H9 (cell line): Measurements from ENCODE around the gene ITPKC. TPM values are rescaled to one million over a fixed set of nuclear protein-coding genes. Genes with fewer than 3 reads are reported as not detected.

Experiments used
- DNase-seq: peaks from one replicate; pipeline ENCODE4 v3.0.0-alpha.2; 2017
- H2AFZ ChIP-seq: one replicate; pipeline ENCODE4 v1.6.1; 2013; ENCODE audit warnings: mild to moderate bottlenecking, low read length, control low read depth, moderate library complexity
- H2AK5ac ChIP-seq: 2 replicates; pipeline ENCODE4 v1.6.1; 2013; ENCODE audit warnings: low read length, control low read depth, mixed read lengths; ENCODE audit not compliant: insufficient read length
- H2BK120ac ChIP-seq: one replicate; pipeline ENCODE4 v1.6.1; 2013; ENCODE audit warnings: low read depth, mild to moderate bottlenecking, low read length, control low read depth, inconsistent platforms; ENCODE audit not compliant: poor library complexity, severe bottlenecking
- H2BK12ac ChIP-seq: 2 replicates; pipeline ENCODE4 v1.6.1; 2013; ENCODE audit warnings: low read length, control low read depth, mixed read lengths, low read depth; ENCODE audit not compliant: insufficient read length
- H2BK15ac ChIP-seq: 2 replicates; pipeline ENCODE4 v1.6.1; 2013; ENCODE audit warnings: low read depth, low read length, control low read depth
- H2BK20ac ChIP-seq: one replicate; pipeline ENCODE4 v1.6.1; 2013; ENCODE audit warnings: low read depth, mild to moderate bottlenecking, low read length, control low read depth, inconsistent platforms; ENCODE audit not compliant: poor library complexity, severe bottlenecking
- H2BK5ac ChIP-seq: 2 replicates; pipeline ENCODE4 v1.6.1; 2013; ENCODE audit warnings: low read length, control low read depth, mixed read lengths; ENCODE audit not compliant: insufficient read length
- H3K14ac ChIP-seq: 2 replicates; pipeline ENCODE4 v1.6.1; 2013; ENCODE audit warnings: low read length, control low read depth; ENCODE audit not compliant: insufficient read depth
- H3K18ac ChIP-seq: 2 replicates; pipeline ENCODE4 v1.6.1; 2013; ENCODE audit warnings: low read depth, mild to moderate bottlenecking, mixed read lengths, low read length, control low read depth; ENCODE audit not compliant: insufficient read length
- H3K23ac ChIP-seq: 2 replicates; pipeline ENCODE4 v1.6.1; 2013; ENCODE audit warnings: low read length, control low read depth, mixed read lengths, low read depth; ENCODE audit not compliant: insufficient read length
- H3K23me2 ChIP-seq: 2 replicates; pipeline ENCODE4 v1.6.1; 2013; ENCODE audit warnings: low read depth, mild to moderate bottlenecking, mixed read lengths, low read length, control low read depth; ENCODE audit not compliant: insufficient read length, poor library complexity, severe bottlenecking
- H3K27ac ChIP-seq: 2 replicates; pipeline ENCODE4 v1.5.1; 2013; ENCODE audit warnings: low read length, control low read depth, mixed read lengths, low read depth; ENCODE audit not compliant: insufficient read length
- H3K27me3 ChIP-seq: 2 replicates; pipeline ENCODE4 v1.6.1; 2013; ENCODE audit warnings: low read length, control low read depth, inconsistent platforms; ENCODE audit not compliant: insufficient read depth
- H3K4ac ChIP-seq: 2 replicates; pipeline ENCODE4 v1.6.1; 2013; ENCODE audit warnings: low read depth, mild to moderate bottlenecking, control low read depth, inconsistent platforms, low read length, moderate library complexity
- H3K4me1 ChIP-seq: 2 replicates; pipeline ENCODE4 v1.6.1; 2013; ENCODE audit warnings: low read length, control low read depth, inconsistent platforms; ENCODE audit not compliant: insufficient read depth
- H3K4me2 ChIP-seq: 2 replicates; pipeline ENCODE4 v1.6.1; 2013; ENCODE audit warnings: low read length, control low read depth, mixed read lengths; ENCODE audit not compliant: insufficient read length, insufficient read depth
- H3K56ac ChIP-seq: 2 replicates; pipeline ENCODE4 v1.6.1; 2013; ENCODE audit warnings: low read depth, mild to moderate bottlenecking, mixed read lengths, low read length, control low read depth; ENCODE audit not compliant: insufficient read length
- H3K79me1 ChIP-seq: 2 replicates; pipeline ENCODE4 v1.6.1; 2013; ENCODE audit warnings: low read depth, mild to moderate bottlenecking, moderate library complexity, low read length, control low read depth, inconsistent platforms; ENCODE audit not compliant: insufficient read depth, poor library complexity, severe bottlenecking
- H3K79me2 ChIP-seq: 2 replicates; pipeline ENCODE4 v1.6.1; 2013; ENCODE audit warnings: low read length, control low read depth, inconsistent platforms; ENCODE audit not compliant: insufficient read depth
- H3K9ac ChIP-seq: 2 replicates; pipeline ENCODE4 v1.6.1; 2013; ENCODE audit warnings: low read length, control low read depth, mixed read lengths; ENCODE audit not compliant: insufficient read length; ENCODE audit errors: extremely low read depth
- H3K9me3 ChIP-seq: one replicate; pipeline ENCODE4 v1.6.1; 2013; ENCODE audit warnings: low read depth, low read length, inconsistent platforms; ENCODE audit not compliant: control insufficient read depth
- H3T11ph ChIP-seq: one replicate; pipeline ENCODE4 v1.6.1; 2013; ENCODE audit warnings: mild to moderate bottlenecking, low read length, control low read depth, inconsistent platforms
- H4K20me1 ChIP-seq: one replicate; pipeline ENCODE4 v1.6.1; 2013; ENCODE audit not compliant: control insufficient read depth, insufficient read length, insufficient read depth
- H4K5ac ChIP-seq: 2 replicates; pipeline ENCODE4 v1.6.1; 2013; ENCODE audit warnings: low read depth, mild to moderate bottlenecking, mixed read lengths, low read length, control low read depth; ENCODE audit not compliant: insufficient read length
- H4K8ac ChIP-seq: replicated peaks from 2 replicates; pipeline ENCODE4 v1.6.1; 2013; ENCODE audit warnings: low read length, control low read depth, mixed read lengths, low read depth; ENCODE audit not compliant: insufficient read length
- H4K91ac ChIP-seq: 2 replicates; pipeline ENCODE4 v1.6.1; 2013; ENCODE audit warnings: low read depth, mild to moderate bottlenecking, moderate library complexity, mixed read lengths, low read length, control low read depth; ENCODE audit not compliant: insufficient read length
- H3K27ac Mint-ChIP-seq, 3 experiments: 2 replicates in 2 of 3; 3 replicates in 1 of 3; pipeline ENCODE4 v1.8.0; 2020 to 2021; ENCODE audit warnings: mixed read lengths in 3 of 3, mild to moderate bottlenecking in 1 of 3, moderate library complexity in 1 of 3
- H3K27me3 Mint-ChIP-seq: 2 replicates; pipeline ENCODE4 v1.8.0; 2021; ENCODE audit warnings: low read depth, mild to moderate bottlenecking, moderate library complexity, mixed read lengths
- H3K36me3 Mint-ChIP-seq, 3 experiments: 2 replicates in 2 of 3; 3 replicates in 1 of 3; pipeline ENCODE4 v1.8.0; 2020 to 2021; ENCODE audit warnings: low read depth in 3 of 3, mixed read lengths in 3 of 3; ENCODE audit not compliant: insufficient read depth in 1 of 3
- H3K4me1 Mint-ChIP-seq, 2 experiments: 2 replicates each; pipeline ENCODE4 v1.8.0; 2020; ENCODE audit warnings: mixed read lengths in 2 of 2
- H3K4me3 Mint-ChIP-seq, 2 experiments: 2 replicates in 1 of 2; 3 replicates in 1 of 2; pipeline ENCODE4 v1.8.0; 2020 to 2021; ENCODE audit warnings: mild to moderate bottlenecking in 2 of 2, mixed read lengths in 2 of 2, moderate library complexity in 1 of 2
- H3K9me3 Mint-ChIP-seq, 2 experiments: 2 replicates in 1 of 2; 3 replicates in 1 of 2; pipeline ENCODE4 v1.8.0; 2020; ENCODE audit warnings: mild to moderate bottlenecking in 2 of 2, mixed read lengths in 2 of 2, moderate library complexity in 1 of 2
- CTCF ChIP-seq: fragments of 200-600 bp; sonication (generic); conservative IDR thresholded peaks from 3 replicates; pipeline ENCODE4 v1.8.0; 2021; ENCODE audit warnings: antibody characterized with exemption, mild to moderate bottlenecking
- WGBS: extraction: QIAGEN DNeasy Blood & Tissue Kit; methylation state at CpG from one replicate; pipeline ENCODE4 v1.1.7; 2013; ENCODE audit warnings: missing lambda C conversion rate, low lambda C conversion rate, mixed read lengths; ENCODE audit not compliant: insufficient read length; ENCODE audit errors: extremely low coverage; 5-methylcytosine and 5-hydroxymethylcytosine counted together
- total RNA-seq: library from RNA; stranded (reverse); gene quantifications from 2 replicates; pipeline ENCODE4 v1.2.1, GENCODE V29; 2021

The ITPKC gene
- total RNA-seq, 1 experiment from 2014 or later: 11.2 TPM

GRCh38 chr19:40736661-40737060 lies 19.7 kb downstream of the ITPKC start:
- Histone ChIP-seq H2AFZ (no peak overlapping the region), H4K5ac (no peak overlapping the region), H3K27me3 (no peaks in the 10 kb centered on the region), H3K4me1 (no peaks in the 10 kb centered on the region), H3K27ac (no peak overlapping the region), H3K23ac (no peak overlapping the region), H3K18ac (no peak overlapping the region), H2BK20ac (no peak overlapping the region), H4K20me1 (no peaks in the 10 kb centered on the region), H3K9me3 (no peaks in the 10 kb centered on the region), H2BK120ac (no peak overlapping the region), H3K4ac (no peak overlapping the region), H3T11ph (no peak overlapping the region), H2BK5ac (no peak overlapping the region), H4K8ac (no peak overlapping the region), H3K23me2 (no peaks in the 10 kb centered on the region), H3K56ac (no peak overlapping the region), H4K91ac (no peak overlapping the region), H3K14ac (no peak overlapping the region), H3K4me2 (no peak overlapping the region), H2AK5ac (no peak overlapping the region), H3K79me1 (no peaks in the 10 kb centered on the region), H2BK12ac (no peak overlapping the region), H2BK15ac (no peak overlapping the region), H3K9ac (no peak overlapping the region), H3K79me2 (no peaks in the 10 kb centered on the region)
- peaks cover 11 to 67% (median 49%) of the 10 kb centered on the region in 3 experiments; a peak in 6 of 7 replicates for H3K36me3 Mint-ChIP-seq
- peaks cover 0 to under 1% of the 10 kb centered on the region in 2 experiments; a peak in 3 of 4 replicates for H3K4me1 Mint-ChIP-seq
- no CpG with 5 or more reads among the region's 9 CpGs for WGBS
- no peak for TF ChIP-seq CTCF
- H3K27me3 Mint-ChIP-seq: no peaks in the 10 kb centered on the region
- no peak overlapping the region for H3K4me3 Mint-ChIP-seq
- no peak for DNase-seq
- no peak overlapping the region for H3K27ac Mint-ChIP-seq
- no peaks in the 10 kb centered on the region for H3K9me3 Mint-ChIP-seq
